ENCODE data around the gene PRR16.
"Not testable (repeated sequence)": the region's sequence is repeated elsewhere in the genome, so short reads cannot be mapped to it uniquely, and the experiment has no call there.

PRR16 gene

DNA sequence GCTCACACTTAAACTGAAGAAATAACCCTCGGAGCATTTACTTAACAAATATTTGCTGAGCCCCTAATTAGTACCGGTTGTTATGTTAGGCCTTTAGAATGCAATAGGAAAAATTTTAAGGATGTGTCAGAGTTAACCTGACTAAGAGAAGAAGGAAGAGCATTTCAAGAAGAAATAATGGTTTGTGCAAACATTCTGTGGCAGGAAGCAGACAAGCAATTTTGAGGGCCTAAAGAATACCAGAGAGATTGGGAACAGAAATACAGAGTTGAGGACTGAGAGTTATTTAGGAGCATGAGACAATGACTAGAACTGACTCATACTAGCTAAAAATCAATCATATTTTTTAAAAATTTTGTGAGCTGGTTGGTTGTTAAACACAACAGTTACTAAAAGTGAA lies 218.8 kb downstream of the PRR16 start:
- DNase-seq = peak; percentile 90

DNA sequence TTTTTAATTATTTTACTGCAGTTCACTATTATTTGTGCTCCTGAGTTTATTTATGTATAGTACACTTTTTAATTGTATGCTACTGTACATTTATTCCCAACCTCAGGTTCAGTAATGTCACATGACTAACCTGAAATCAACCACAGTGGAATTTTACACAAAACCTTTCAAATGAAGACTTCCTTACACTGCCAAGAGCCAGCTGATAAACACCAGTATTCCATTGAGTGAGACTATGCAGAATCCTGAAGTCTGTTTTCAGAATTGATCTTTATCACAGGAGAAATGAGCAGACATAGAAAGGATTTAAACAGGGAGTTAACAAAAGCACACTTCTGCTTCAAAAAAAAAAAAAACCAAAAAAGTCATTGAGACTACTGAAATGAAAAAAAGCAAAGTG lies 219.5 kb downstream of the PRR16 start:
- DNase-seq = no peak

DNA sequence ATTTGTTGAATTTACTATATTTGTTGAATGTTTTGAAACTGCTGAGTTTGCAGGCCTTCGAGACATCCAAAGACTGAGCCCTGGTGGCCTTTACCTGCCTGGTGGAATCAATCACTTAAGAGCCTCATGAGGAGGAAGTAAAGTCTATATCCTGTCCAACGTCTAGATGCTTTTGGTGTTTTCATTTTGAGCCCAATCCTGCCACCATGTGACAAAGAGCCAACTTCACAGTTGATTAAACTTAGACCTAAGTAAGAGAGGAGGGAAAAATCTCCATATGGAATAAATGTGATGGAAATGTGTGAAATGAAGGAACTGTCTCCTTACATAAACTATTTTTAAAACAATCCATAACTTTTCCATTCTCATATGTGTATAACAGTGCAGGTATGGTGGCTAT lies 220.1 kb downstream of the PRR16 start:
- DNase-seq = peak; percentile 62

DNA sequence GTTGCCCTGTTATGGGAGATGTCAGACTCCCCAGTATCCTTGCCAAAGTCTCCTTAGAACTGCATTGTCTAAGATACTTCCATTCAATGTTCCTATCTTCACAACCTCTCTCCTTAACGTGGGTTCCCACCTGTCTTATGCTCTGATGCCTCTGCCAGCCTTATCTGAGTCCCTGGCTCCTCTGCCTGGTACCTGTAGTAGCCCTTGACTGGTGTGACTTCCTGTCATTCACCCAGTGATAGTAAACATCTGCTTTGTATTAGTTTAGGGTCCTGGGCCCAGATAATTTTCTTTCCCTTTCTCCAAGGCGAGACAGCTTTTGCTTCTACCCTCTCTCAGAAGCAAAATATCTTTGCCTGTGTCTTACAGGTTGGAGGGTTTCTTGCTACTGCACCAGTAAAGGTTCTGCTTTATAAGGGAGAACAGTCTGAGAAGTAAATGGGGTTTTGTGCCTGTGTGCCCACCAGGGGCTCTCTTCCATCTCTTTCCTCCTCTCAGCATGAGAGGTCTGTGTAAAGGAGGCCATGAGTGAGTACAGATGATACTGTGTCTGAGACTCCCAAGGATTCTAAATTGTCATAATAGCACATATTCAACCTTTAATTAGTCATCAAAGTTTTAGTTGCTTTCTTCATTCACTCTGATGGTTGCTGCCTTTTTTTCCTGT lies 220.8 kb downstream of the PRR16 start:
- DNase-seq = no peak

DNA sequence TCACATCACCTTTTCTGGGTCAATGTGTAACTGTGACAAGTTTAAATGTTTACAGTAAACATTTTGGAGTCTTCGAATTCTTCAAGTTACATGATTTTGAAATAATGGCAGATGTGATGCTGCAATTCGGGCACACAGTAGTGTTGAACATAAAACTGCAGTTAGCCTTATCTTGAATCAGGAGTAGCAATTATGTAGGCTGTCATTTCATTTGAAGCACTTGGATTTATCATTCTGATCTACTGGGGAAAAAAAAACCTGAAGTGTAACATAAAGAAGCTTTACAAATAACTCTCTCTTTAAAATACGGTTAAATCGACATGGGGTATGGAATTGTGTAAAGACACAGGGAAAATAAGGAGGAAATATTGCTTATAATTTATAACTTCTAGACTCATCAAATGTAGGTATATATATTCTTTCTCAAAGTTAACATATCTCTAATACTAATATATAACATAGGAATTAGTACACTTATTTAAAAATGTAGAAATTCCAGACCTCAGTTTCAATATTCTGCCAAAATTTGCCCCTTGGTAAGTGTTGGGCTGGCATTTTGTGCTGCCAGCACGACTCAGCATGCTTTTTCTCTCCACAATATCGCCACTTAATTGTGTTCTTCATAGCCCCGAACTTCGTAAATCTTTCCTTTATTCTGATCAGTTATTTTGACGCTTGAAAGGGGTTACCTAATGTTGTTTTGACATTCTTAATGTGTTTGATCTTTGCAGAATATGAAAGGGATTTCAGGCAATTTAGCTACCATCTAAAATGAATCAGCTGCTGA lies 226.7 kb downstream of the PRR16 start:
- no peak for DNase-seq

DNA sequence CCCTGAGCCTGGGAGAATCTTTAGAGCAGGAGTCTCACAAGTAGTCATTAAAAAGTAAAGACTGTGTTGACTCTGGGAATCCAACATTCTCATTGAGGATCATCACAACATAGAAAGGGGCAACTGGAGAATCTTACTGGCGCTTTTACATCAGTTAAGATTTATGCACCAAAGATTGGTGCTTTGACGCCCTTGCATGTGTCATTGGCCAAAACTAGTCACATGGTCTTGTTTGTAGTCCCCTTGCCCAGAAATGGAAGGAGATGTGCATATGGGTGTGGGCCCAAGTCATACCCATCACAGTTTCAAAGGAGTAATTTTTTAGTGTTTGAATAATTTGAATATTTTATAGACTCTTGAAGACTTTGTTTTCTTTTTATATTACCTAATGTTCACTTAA lies 228.2 kb downstream of the PRR16 start:
- DNase-seq = no peak

DNA sequence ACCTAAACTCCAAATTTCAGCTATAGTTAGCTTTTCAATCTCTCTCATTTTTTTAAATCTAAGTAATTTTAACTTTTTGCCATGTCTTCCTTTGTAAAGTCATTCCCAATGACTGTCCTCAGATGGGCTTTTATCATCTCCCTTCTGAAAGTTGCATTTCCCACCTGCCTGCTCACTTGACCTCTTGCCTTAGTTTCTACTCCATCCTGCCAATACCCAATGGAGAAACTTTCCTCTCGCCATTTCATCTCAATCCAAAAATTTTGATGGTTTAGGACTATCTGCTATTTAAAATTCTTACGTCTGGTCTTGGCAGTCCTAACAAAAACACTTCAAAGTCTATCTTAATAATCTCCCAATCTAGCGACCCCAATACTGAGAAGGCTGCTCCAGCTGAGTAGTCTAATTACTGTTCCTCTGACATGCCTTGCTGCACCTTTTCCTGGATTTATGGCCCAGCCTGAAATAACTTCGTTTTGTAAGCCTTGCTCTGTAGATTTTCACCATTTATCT lies 231.3 kb downstream of the PRR16 start:
- DNase-seq = no peak

DNA sequence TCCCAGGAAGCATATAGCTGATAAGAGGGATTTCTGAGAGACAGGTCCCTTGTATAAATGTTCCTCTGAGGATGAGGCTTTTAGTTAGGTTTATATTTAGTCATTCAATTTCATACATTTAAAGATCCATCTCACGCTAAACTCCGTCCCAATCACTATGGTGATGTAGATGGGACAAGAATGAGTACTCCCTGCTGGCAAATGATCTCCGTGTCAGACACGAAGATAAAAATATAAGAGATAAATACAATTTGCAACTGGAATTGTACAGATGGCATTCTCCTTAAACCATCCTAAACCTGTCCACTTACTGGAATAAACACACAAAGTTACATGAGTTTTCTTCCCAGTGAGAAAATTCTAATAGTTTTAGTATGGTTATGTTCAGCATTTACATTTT lies 233.0 kb downstream of the PRR16 start:
- no peak for DNase-seq

DNA sequence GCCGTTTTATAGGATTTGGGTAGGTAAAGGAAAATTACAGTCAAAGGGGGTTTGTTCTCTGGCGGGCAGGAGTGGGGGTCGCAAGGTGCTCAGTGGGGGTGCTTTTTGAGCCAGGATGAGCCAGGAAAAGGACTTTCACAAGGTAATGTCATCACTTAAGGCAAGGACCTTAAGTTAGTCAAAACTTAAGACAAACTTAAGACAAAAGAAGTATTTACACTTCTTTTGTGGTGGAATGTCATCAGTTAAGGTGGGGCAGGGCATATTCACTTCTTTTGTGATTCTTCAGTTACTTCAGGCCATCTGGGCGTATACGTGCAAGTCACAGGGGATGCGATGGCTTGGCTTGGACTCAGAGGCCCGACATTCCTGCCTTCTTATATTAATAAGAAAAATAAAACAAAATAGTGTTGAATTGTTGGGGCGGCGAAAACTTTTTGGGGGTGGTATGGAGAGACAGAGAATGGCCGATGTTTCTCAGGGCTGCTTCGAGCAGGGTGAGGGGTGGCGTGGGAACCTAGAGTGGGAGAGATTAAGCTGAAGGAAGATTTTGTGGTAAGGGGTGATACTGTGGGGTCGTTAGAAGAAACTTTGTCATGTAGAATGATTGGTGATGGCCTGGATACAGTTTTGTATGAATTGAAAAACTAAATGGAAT lies 233.7 kb downstream of the PRR16 start:
- not testable (repeated sequence) for DNase-seq

DNA sequence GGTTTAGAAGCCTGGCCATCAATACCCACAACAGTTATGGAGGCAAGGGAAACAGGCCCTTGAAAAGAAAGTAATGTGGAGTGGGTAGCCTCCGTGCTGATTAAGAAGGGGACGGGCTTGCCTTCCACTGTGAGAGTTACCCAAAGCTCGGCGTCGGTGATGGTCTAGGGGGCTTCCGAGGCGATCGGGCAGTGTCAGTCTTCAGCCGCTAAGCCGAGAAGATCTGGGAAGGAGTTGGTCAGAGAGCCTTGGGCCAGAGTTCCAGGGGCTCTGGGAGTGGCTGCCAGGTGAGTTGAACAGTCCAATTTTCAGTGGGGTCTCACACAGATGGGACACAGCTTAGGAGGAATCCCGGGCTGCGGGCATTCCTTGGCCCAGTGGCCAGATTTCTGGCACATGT lies 236.6 kb downstream of the PRR16 start:
- not testable (repeated sequence) for DNase-seq

DNA sequence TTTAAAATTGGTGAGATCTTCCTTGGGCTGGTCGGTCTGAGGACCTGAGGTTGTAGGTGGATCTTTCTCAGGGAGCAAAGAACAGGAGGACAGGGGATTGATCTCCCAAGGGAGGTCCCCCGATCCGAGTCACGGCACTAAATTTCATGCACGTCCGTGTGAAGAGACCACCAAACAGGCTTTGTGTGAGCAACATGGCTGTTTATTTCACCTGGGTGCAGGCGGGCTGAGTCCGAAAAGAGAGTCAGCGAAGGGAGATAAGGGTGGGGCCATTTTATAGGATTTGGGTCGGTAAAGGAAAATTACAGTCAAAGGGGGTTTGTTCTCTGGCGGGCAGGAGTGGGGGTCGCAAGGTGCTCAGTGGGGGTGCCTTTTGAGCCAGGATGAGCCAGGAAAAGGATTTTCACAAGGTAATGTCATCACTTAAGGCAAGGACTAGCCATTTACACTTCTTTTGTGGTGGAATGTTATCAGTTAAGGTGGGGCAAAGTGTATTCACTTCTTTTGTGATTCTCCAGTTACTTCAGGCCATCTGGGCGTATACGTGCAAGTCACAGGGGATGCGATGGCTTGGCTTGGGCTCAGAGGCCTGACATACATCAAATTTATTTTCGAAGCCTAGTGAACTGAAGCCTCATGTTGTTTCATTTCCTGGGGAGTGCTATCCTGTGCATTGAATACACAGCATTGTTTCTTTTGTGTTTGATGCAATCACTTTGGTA lies 238.9 kb downstream of the PRR16 start:
- DNase-seq = not testable (repeated sequence)

DNA sequence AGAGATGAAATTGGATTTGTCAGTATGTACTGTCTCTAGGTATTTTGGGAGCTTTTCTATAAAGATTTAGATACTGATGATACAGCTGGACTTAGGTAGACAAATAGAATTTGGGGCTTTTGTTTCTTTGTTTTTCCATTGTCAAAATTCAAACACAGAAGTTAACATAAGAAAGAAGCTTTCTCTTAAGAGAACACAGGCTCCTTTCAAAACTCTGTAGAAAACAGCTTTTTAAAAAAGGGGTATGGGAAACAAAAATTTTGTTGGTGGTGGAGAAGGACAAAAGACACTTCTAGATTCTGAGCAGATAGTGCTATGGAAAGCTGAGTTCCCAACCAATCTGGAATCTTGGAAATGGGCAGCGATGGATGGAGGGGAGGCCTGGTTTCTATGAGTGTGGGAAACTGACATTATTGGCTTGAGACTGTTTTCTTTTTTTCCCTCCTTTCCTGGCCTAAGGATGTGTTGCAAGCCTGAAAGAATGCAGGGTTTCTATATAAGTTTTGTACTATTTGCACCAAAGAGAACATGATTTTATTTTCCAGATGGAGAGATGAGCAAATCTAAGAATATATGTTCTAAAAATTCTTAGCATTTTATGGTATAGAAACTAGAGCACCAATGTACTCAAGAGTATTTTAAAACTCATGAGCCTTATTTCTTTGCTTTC lies 240.0 kb downstream of the PRR16 start:
- no peak for DNase-seq

DNA sequence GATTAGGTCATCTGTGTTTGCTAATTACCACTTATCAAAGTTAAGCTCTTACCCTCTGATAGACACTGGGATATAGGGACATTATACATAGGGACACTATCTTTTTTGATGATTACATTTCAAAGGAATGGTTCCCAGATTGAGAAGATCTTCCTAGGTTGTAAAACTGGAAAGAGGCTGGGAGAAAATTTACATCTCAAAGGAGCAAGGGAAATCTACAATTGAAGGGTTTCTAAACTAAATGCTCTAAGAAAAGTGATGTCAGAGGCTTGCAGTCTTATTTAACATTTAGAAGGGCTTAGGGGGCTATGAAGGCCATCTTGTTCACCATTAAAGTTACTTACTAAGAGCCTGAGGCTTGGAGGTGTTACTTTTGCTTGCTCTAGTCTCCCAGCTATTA lies 242.8 kb downstream of the PRR16 start:
- DNase-seq = no peak

DNA sequence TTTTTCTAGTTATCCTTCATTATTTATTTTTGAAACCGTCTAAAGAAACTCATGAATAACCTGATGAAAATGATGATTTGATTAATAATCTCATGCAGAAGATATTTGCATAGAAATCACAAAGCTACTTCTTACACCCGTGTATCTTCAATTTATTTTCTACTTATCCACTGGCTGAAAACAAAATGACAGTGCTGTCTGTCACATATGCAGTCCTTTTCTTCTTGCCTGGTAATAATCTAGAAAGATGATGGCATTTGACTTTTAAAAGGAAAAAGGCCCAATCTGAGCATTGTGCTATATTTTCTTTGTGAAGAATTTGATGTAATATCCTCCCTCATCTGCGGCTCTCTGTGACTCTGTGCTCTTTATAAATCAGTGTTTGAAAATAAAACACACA lies 253.3 kb downstream of the PRR16 start:
- DNase-seq = no peak

DNA sequence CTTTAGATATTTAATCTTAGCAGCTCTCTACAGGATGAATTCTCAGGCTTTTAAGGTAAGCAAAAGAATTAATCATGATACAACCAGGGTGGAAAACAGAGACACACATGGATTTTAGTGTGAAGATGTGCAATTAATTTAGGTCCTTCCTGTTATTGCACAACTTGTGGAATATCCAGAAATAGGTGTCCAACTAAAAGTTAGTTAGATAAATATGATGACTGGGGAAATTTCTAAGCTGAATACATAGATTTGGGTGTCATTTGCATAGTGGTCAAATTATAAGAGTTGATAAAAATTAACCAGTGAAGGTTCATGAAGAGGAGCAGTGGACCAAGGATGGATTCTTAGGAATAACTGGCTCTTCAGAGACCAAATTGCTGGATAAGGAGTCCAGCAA lies 266.1 kb downstream of the PRR16 start:
- DNase-seq = no peak

DNA sequence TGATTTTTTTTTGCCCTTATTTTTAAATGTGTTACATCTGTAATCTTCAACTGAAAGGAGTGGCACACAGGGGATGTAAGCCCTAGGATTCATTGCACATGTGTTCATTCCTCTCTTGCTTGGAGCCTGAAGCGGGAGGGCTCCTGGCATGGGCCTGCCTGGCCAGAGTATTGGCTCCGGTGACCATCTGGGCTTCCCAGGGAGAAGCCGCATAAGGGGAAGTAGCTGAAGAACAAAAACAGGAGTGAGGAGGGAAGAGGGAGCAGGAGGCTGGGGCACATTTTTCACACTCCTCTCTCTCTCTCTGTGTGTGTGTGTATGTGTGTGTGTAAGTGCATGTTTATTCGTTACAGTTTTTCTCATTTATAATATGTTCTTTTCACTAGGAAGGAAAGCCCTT lies 269.9 kb downstream of the PRR16 start:
- peak; percentile 2 for DNase-seq

DNA sequence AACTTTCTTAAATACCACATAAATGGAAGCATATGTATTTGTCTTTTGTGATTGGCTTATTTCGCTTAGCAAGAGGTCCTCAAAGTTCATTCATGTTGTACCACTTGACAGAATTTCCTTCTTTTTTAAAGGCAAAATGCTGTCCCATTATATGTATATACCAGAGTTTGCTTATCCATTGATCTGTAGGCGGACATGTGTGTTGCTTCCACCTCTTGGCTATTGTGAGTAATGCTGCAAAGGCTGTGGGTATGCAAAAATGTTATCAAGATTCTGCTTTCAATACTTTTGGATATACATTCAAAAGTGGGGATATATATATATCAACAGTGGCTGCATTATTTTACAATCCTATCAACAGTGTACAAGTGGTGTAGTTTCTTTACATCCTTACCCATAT lies 271.0 kb downstream of the PRR16 start:
- peak; percentile 10 for DNase-seq

Measured in fibroblast of skin of right biceps (primary cell).